Endothelial cell of umbilical vein (primary cell): Measurements from ENCODE around the gene CASKIN1. TPM values are rescaled to one million over a fixed set of nuclear protein-coding genes. Genes with fewer than 3 reads are reported as not detected.

ENCODE experiments used
- BruUV-seq: library from RNA; stranded (reverse); fragments of 400-500 nt; replicated peaks from 2 replicates; lab custom pipeline; 2021; lab: Mats Ljungman, UMichigan
- CTCF ChIA-PET: fragments of 300-600, 350-600 bp; sonication (Branson Sonifier 250); formaldehyde crosslinking; loops from one replicate; lab custom pipeline; 2021; ENCODE audit warnings: antibody characterized with exemption, inconsistent platforms; lab: Charles Lee
- POLR2A ChIA-PET: fragments of 300-600, 350-600 bp; sonication (Branson Sonifier 250); formaldehyde crosslinking; loops from one replicate; lab custom pipeline; 2021; ENCODE audit warnings: antibody characterized with exemption, inconsistent platforms; lab: Charles Lee
- DNase-seq: peaks from one replicate; pipeline ENCODE4 v3.0.0-alpha.2; 2011; ENCODE audit warnings: low read depth, low spot score
- FAIRE-seq: peaks from 2 replicates; lab custom pipeline; 2011; peaks lifted over from hg19 to GRCh38; lab: Jason Lieb, UNC
- H2AFZ ChIP-seq: 2 replicates; pipeline ENCODE4 v1.6.0; 2012; ENCODE audit warnings: low read depth, low read length, control low read depth, inconsistent platforms
- H3K27ac ChIP-seq: 2 replicates; pipeline ENCODE4 v1.5.1; 2011; ENCODE audit warnings: low read depth, mild to moderate bottlenecking, control low read depth, low read length, moderate library complexity; ENCODE audit not compliant: insufficient read depth
- H3K27me3 ChIP-seq, 2 experiments: 2 replicates each; pipeline versions ENCODE4 v1.6.0 to v1.6.1; 2011; ENCODE audit warnings: low read length in 2 of 2, mixed read lengths in 1 of 2; ENCODE audit not compliant: control insufficient read depth in 2 of 2, insufficient read depth in 2 of 2
- H3K36me3 ChIP-seq, 2 experiments: 2 replicates in 1 of 2; 3 replicates in 1 of 2; pipeline ENCODE4 v1.5.1; 2011; ENCODE audit warnings: low read length in 2 of 2, mild to moderate bottlenecking in 1 of 2, moderate library complexity in 1 of 2; ENCODE audit not compliant: control insufficient read depth in 2 of 2, insufficient read depth in 2 of 2; ENCODE audit errors: extremely low read depth in 1 of 2
- H3K4me1 ChIP-seq: 3 replicates; pipeline ENCODE4 v1.5.1; 2011; ENCODE audit warnings: mild to moderate bottlenecking, low read length; ENCODE audit not compliant: control insufficient read depth, insufficient read depth; ENCODE audit errors: extremely low read depth
- H3K4me2 ChIP-seq: 2 replicates; pipeline ENCODE4 v1.6.1; 2011; ENCODE audit warnings: low read length, control low read depth, mixed read lengths; ENCODE audit not compliant: insufficient read depth
- H3K4me3 ChIP-seq, 3 experiments: fragments of 200-600 bp in 1 of 3; sonication (generic), shearing (Covaris generic) in 1 of 3; replicated peaks in 1 of 3; 2 replicates each; pipeline ENCODE4 v1.5.1; 2011 to 2016; ENCODE audit warnings: control low read depth in 3 of 3, low read length in 3 of 3, mild to moderate bottlenecking in 2 of 3, inconsistent platforms in 1 of 3, low read depth in 1 of 3, moderate library complexity in 1 of 3; ENCODE audit not compliant: insufficient read depth in 1 of 3
- H3K79me2 ChIP-seq: 2 replicates; pipeline ENCODE4 v1.6.0; 2012; ENCODE audit warnings: low read length, inconsistent platforms; ENCODE audit not compliant: control insufficient read depth, insufficient read depth
- H3K9ac ChIP-seq: replicated peaks from 2 replicates; pipeline ENCODE3; 2011; ENCODE audit warnings: low read length, control low read depth; ENCODE audit not compliant: insufficient read depth; ENCODE audit errors: extremely low read depth
- H3K9me1 ChIP-seq: replicated peaks from 3 replicates; pipeline ENCODE4 v1.6.0; 2011; ENCODE audit warnings: mild to moderate bottlenecking, low read length; ENCODE audit not compliant: control insufficient read depth, insufficient read depth; ENCODE audit errors: extremely low read depth
- H3K9me3 ChIP-seq: replicated peaks from 2 replicates; pipeline ENCODE4 v1.5.1; 2012; ENCODE audit warnings: low read length, inconsistent platforms; ENCODE audit not compliant: control insufficient read depth, insufficient read depth
- H4K20me1 ChIP-seq: replicated peaks from 2 replicates; pipeline ENCODE3; 2011; ENCODE audit warnings: mild to moderate bottlenecking, low read length; ENCODE audit not compliant: control insufficient read depth, insufficient read depth; ENCODE audit errors: extremely low read depth
- CTCF ChIP-seq, 2 donors: IDR thresholded peaks; 1 replicate in 1 of 2; 2 replicates in 1 of 2; pipeline ENCODE4 v1.5.1; 2011; ENCODE audit warnings: low read length in 2 of 2, mild to moderate bottlenecking in 2 of 2, moderate library complexity in 2 of 2, control low read depth in 1 of 2, inconsistent platforms in 1 of 2, low read depth in 1 of 2; ENCODE audit not compliant: insufficient read depth in 1 of 2; ENCODE audit errors: extremely low read depth in 1 of 2
- EZH2 ChIP-seq: IDR thresholded peaks from 2 replicates; pipeline ENCODE4 v1.6.1; 2012; ENCODE audit warnings: borderline replicate concordance, low read depth, mild to moderate bottlenecking, moderate library complexity, low read length, inconsistent platforms; ENCODE audit not compliant: severe bottlenecking
- FOS ChIP-seq: IDR thresholded peaks from 2 replicates; pipeline ENCODE4 v1.6.1; 2011; ENCODE audit warnings: mild to moderate bottlenecking, low read length, moderate library complexity, borderline replicate concordance; ENCODE audit not compliant: insufficient read depth
- GATA2 ChIP-seq: IDR thresholded peaks from 2 replicates; pipeline ENCODE4 v1.7.0; 2011; ENCODE audit warnings: low read depth, mild to moderate bottlenecking, moderate library complexity, mixed read lengths, low read length; ENCODE audit not compliant: insufficient read length, insufficient read depth
- JUN ChIP-seq: IDR thresholded peaks from 2 replicates; pipeline ENCODE4 v1.6.1; 2011; ENCODE audit warnings: borderline replicate concordance, low read depth; ENCODE audit not compliant: insufficient read length, insufficient read depth
- MAX ChIP-seq: IDR thresholded peaks from 2 replicates; pipeline ENCODE4 v1.6.1; 2011; ENCODE audit not compliant: insufficient read depth, insufficient read length
- MYC ChIP-seq: IDR thresholded peaks from one replicate; pipeline ENCODE4 v1.6.1; 2011; ENCODE audit warnings: mild to moderate bottlenecking, low read depth, low read length
- POLR2A ChIP-seq: IDR thresholded peaks from 2 replicates; pipeline ENCODE4 v1.6.1; 2012; ENCODE audit warnings: low read depth, mild to moderate bottlenecking, control low read depth, low read length
- POLR2AphosphoS5 ChIP-seq: IDR thresholded peaks from 2 replicates; pipeline ENCODE4 v1.6.1; 2012; ENCODE audit warnings: low read depth, mild to moderate bottlenecking, control low read depth, low read length, moderate library complexity; ENCODE audit not compliant: insufficient read depth
- dilution Hi-C: fragments of 300-500 bp; cut with MboI; formaldehyde crosslinking; loops from one replicate; pipeline ENCODE4 v1.15.0; 2019; ENCODE audit warnings: low sequenced_read_pairs; ENCODE audit not compliant: extremely low pct_ligation_motif_present
- intact Hi-C: fragments of 100-400 bp; cut with micrococcal nuclease; formaldehyde crosslinking; loops from one replicate; pipeline ENCODE4 v1.10.0; 2022
- polyA plus RNA-seq, 4 experiments: library from polyadenylated mRNA; depleted of rRNA in 3 of 4; stranded (reverse) in 3 of 4; unstranded in 1 of 4; fragments of >200 nt; gene quantifications; 2 replicates each; pipeline versions ENCODE4 v1.2.1 to v1.2.3, GENCODE V29; 2011 to 2012; ENCODE audit warnings: missing spikeins in 1 of 4
- total RNA-seq: library from RNA; stranded (reverse); gene quantifications from 2 replicates; pipeline ENCODE4 v1.2.3, GENCODE V29; 2021

The CASKIN1 gene
- total and polyA plus RNA-seq, 2 donors (not counting 3 experiments of a cell fraction or from before 2014, with no cell fraction given) = 0.11 to 0.58 TPM

GRCh38 chr16:2149630-2150417 is 46.6 kb downstream of the CASKIN1 start:
- no peak for TF ChIP-seq MYC
- TF ChIP-seq MAX = no peak
- TF ChIP-seq CTCF (IDR thresholded peaks at IDR 0.05; ENCODE audit: extremely low read depth in 1 of 2, insufficient read depth in 1 of 2, low read depth in 1 of 2, low read length in 2 of 2) = no peak
- TF ChIP-seq FOS = no peak
- peak; percentile 49 for TF ChIP-seq POLR2AphosphoS5
- no peak for TF ChIP-seq EZH2
- TF ChIP-seq GATA2 = no peak
- peak; percentile 36 for TF ChIP-seq POLR2A
- no peak for TF ChIP-seq JUN
- ChIA-PET POLR2A (interaction anchor here (0.6 kb wide), 1 partner anchor 111 kb away, joined by 3 read pairs; no protein-coding TSS in a partner anchor), CTCF (interaction anchor here (1.2 to 1.6 kb wide), 2 partner anchors 9 to 144 kb away, joined by 3 to 5 read pairs; no protein-coding TSS in a partner anchor)
- no peaks in the 10 kb centered on the region for H4K20me1 ChIP-seq
- no peaks in the 10 kb centered on the region for H3K9me1 ChIP-seq
- peaks cover 28% of the 10 kb centered on the region for H3K4me1 ChIP-seq
- H2AFZ ChIP-seq = no peak overlapping the region
- FAIRE-seq (peak; percentile 52), DNase-seq (no peak)
- intact Hi-C loops = loop anchor here (5.0 kb wide), 1 partner anchor 288 kb away; no protein-coding TSS in a partner anchor
- no peaks in the 10 kb centered on the region for H3K9me3 ChIP-seq
- no peak overlapping the region for H3K9ac ChIP-seq
- H3K27ac ChIP-seq = no peak overlapping the region
- H3K36me3 ChIP-seq = peaks cover 2 to 7% of the 10 kb centered on the region in 2 experiments
- dilution Hi-C loops = loop anchor here (25.0 kb wide), 1 partner anchor 113 kb away; the partner anchor contains the start of genes NHERF2, NTHL1 and TSC2
- no peaks in the 10 kb centered on the region for H3K27me3 ChIP-seq
- no peak overlapping the region for H3K4me3 ChIP-seq
- H3K4me2 ChIP-seq = no peak overlapping the region
- H3K79me2 ChIP-seq = peaks cover 36% of the 10 kb centered on the region
- no TSS peak for BruUV-seq
